Measurements from ENCODE around the gene PROP1.
"Not testable (repeated sequence)": the region's sequence is repeated elsewhere in the genome, so short reads cannot be mapped to it uniquely, and the experiment has no call there.

PROP1 gene

DNA sequence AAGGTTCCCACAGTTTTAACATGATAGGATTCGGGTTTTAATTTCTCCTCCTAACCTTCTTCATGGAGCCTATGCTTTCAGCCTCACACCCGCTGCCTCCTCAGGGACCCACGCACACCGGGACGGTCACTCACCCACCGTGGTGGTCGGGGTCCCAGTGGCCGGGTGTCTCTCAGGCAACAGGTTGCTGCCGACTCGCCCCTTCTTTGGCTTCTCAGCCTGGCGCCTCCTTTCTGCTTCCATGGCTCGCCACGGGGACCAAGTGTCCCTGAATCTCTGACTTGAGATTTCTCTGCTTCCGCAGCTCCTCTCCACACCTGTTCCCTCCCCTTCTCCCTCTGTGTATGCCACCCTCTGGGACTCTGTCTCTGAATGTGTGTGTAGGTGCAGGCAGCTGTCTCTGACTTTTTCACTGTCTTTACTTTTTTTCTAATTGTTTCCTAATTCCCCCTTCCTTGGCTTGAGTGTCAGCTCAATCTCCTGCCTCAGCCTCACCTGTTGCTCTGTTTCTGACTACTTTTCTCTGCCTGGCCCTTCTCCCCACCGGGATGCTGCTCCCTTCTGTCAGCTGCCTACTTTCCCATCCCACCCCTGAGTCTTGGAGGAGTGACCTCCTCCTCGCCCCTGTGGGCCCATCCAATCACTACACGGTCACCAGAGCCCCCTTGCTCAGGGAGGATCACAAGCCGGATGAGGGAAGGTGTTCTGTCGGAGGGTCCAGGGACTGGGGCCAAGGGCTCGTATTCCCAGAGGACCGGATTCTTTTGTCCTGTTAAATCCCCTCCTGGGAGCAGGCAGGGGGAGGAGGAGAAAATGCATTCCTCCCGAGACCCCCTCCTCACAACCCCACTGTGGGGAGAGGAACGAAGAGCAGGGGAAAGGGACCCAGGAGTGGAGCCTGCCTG lies at the start of gene PROP1:
Gene PROP1 (minus strand): TSS at position 552 of the 905 bp plus-strand sequence. CDS start 309 bp downstream, at position 243.
- DNase-seq (ENCODE audit: low spot score), result no peak

DNA sequence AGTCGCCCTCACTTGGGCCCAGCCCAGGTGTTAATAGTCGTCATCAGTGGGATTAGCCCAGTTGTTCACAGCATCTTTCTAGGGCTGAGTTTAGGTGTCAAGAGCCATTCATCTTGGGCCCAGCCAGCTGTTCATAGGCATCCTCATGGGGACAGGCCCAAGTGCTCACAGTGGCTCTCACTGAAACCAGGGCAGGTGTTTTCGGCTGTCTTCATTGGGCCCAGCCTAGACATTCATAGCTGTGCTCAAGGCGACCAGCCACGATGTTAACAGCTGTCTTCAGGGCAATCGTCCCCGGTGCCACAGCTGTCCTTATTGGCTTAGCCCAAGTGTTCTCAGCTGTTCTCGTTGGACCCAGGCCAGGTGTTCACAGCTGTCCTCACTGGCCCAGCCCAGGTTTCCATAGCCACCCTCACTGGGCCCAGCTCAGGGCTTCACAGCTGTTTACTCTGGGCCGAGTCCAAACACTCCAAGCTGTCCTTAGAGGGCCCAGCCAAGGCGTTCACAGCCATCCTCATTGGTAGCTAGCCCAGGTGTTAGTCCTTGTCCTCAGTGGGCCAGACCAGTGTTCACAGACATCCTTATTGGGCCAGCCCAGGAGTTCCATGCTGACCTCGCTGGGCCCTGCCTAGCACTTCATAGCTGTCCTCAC lies 23.5 kb upstream of the PROP1 start:
- not testable (repeated sequence) for DNase-seq (ENCODE audit: low spot score)

DNA sequence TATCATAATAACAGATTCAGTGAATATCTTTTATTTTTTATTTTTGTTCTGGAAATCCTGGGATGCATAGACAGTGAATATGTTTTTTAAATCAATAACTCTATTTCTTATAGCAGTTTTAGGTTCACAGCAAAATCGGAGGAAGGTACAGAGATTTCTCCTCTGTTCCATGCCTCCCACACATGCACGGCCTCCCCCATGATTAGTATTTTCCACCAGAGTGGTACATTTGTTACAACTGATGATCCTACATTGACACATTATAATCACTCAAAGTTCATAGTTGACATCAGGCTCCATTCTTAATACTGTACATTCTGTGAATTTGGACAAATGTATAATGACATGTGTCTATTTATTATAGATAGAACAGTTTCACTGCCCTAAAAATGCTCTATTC lies 16.7 kb upstream of the PROP1 start:
- DNase-seq (ENCODE audit: low spot score), result not testable (repeated sequence)

DNA sequence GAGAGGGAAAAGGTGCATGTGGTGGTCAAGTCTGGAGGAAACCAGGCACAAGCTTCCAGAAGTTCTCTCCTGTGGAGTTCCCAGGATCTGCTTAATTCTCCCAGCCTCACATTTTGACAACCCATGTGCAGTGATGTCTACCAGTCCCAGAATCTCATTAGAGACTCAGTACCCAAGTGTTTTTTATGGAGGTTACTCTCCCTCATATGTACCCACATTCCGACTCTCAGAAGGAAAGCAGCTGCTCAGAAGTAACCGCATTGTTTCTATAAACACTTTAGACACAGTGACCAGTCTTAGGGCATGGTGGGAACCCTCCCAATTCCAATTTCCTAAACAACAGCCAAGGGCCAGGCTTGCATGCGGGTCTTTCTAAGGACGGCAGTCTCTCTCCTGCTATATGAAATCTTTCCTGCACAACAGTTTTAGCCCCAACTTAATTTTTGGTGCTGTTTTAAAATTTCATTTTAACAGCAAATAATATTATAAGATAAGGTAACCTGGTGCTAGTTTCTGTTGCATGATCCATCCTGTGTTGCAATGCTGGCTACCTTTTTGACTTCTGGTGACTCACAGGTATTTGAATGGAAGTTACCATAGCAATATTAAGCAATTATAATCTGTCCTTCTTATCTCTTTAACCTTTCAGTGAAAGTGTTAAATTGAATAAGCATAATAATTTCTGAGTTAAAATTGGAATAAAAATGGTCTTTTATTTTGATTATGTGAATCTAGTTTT lies 15.9 kb upstream of the PROP1 start:
- DNase-seq (ENCODE audit: low spot score), result not testable (repeated sequence)

DNA sequence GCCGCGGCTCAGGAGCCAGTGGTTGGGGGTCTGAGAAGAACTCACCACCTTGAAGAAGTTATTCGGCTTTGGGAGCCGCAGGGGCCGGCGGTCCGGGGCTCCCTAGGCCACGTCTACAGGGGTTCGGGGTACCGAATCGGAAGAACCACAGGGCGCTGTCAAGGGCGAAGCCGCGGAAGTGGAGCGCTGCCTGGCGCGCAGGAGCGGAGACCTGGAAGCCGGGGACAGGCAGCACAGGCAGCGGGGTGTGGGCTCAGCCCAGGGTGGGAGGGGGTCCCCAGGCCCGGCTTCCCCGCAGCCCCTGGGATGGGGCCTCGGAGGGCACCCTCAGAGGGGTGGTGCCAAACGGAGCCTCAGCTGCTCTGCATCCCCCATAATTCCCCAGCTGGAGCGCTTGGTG lies 11.2 kb upstream of the PROP1 start:
- DNase-seq (ENCODE audit: low spot score), result not testable (repeated sequence)

DNA sequence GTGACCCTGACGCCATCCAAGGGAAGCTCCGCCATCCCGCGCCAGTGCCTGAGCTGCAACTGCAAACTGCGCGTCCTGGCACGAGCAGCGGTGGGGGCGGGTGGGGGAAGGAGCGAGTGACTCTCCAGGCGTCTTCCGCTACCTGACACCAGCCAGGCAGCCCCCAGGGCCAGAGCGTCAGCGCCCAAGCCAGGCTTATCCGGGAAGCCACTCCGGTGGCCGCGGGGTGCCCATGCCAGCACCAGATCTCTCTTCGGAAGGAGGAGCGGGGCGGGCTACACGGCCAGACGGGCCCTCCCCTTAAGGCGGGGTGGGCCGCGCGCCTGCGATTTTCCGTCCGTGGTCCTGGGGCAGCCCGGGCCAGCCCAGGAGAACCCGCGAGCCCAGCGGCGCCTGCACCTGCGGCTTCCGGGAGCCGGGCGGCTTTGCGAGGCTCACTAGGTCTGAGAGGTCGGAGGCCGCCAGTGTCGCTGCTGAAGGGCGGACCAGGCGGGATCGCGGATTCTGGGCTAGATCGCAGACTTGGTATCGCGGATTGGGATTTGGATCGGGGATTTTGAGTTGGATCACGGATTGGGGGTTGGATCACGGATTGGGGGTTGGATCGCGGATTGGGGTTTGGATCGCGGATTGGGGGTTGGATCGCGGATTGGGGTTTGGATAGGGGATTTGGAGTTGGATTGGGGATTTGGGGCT lies 10.6 kb upstream of the PROP1 start:
- DNase-seq (ENCODE audit: low spot score), result not testable (repeated sequence)

- DNase-seq (ENCODE audit: low spot score), result not testable (repeated sequence)
Measured at GRCh38 chr5:178006181-178006535, 10.1 kb upstream of the PROP1 start.

DNA sequence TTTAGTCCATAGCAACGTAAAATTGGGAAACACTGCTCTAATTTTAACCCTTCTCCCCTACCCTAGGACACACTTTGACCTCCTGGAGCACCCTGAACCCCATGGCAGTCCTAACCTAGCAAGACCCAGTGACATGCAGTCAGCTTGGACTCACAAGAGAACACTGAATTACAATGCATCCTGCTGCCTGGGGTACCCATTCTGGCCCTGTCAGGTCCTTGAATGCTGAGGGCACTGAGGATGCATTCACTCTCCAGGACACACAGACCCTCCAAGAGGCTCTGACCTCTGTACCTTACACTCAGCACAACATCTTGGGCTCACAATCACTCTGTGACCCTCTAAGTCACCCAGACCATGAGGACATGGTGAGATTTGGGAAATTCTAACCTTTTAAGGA lies 1.8 kb upstream of the PROP1 start:
- DNase-seq (ENCODE audit: low spot score), result no peak

GRCh38 chr5:177997319-177997670 lies 1.3 kb upstream of the PROP1 start:
- DNase-seq (ENCODE audit: low spot score), result no peak

- DNase-seq (ENCODE audit: low spot score), result no peak
Measured at GRCh38 chr5:177996660-177997318, 747 bp upstream of the PROP1 start.

GRCh38 chr5:177994561-177995190 lies 1.4 kb downstream of the PROP1 start:
- DNase-seq (ENCODE audit: low spot score), result no peak

GRCh38 chr5:177994063-177994462 lies 2.0 kb downstream of the PROP1 start:
- DNase-seq (ENCODE audit: low spot score), result no peak

DNA sequence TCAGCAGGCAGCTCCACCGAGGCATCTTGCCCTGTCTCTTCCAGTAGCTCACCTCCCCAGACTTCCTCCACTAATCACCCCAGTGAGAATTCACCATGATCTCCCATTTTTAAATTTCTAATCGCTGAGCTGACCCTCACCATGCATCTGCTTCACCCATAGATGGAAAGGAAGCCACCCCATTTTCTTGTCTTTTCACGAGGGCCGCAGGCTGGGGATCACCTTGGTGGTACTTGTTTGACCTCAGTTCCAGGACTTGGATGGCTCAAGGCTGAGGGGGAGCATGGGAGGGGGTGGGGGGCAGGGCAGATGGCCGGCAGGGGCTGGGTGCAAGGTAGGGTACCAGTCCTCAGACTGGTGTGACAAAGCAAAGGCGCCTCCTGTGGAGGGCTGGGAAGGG lies 3.6 kb downstream of the PROP1 start:
- DNase-seq (ENCODE audit: low spot score), result no peak

GRCh38 chr5:177988989-177989625 lies 6.9 kb downstream of the PROP1 start:
- DNase-seq (ENCODE audit: low spot score), result no peak

GRCh38 chr5:177987326-177987725 lies 8.7 kb downstream of the PROP1 start:
- DNase-seq (ENCODE audit: low spot score), result no peak

GRCh38 chr5:177985430-177986040 lies 10.5 kb downstream of the PROP1 start:
- DNase-seq (ENCODE audit: low spot score), result no peak

GRCh38 chr5:177984584-177985206 lies 11.3 kb downstream of the PROP1 start:
- DNase-seq (ENCODE audit: low spot score), result no peak

GRCh38 chr5:177983763-177984583 lies 12.1 kb downstream of the PROP1 start:
- no peak for DNase-seq (ENCODE audit: low spot score)

- DNase-seq (ENCODE audit: low spot score), result no peak
Measured at GRCh38 chr5:177982956-177983355, 13.1 kb downstream of the PROP1 start.
